Ovary (tissue), 9 donors: ENCODE measurements around the gene WDR86. TPM values are rescaled to one million over a fixed set of nuclear protein-coding genes. Genes with fewer than 3 reads are reported as not detected.

ENCODE experiments used
- DNase-seq, 5 donors: peaks; one replicate each; pipeline ENCODE4 v3.0.0-alpha.2; 2019 to 2020
- H3K27ac ChIP-seq, 2 donors: fragments of 200-600 bp; one replicate each; pipeline versions ENCODE4 v1.5.1 to v1.8.0; 2019 to 2022
- H3K27me3 ChIP-seq: fragments of 200-600 bp; one replicate; pipeline ENCODE4 v1.8.0; 2022
- H3K36me3 ChIP-seq: fragments of 200-600 bp; sonication (generic); one replicate; pipeline ENCODE4 v1.5.1; 2019
- H3K4me1 ChIP-seq: one replicate; pipeline ENCODE4 v1.8.1; 2013; ENCODE audit warnings: mild to moderate bottlenecking, moderate library complexity; ENCODE audit not compliant: insufficient read depth
- H3K4me3 ChIP-seq: fragments of 200-600 bp; sonication (generic); one replicate; pipeline ENCODE4 v1.5.1; 2017
- H3K9me3 ChIP-seq, 2 donors: fragments of 200-600 bp in 1 of 2; sonication (generic) in 1 of 2; one replicate each; pipeline versions ENCODE4 v1.5.1 to v1.8.1; 2013 to 2019; ENCODE audit warnings: mild to moderate bottlenecking in 1 of 2, moderate library complexity in 1 of 2
- EP300 ChIP-seq: sonication (generic); formaldehyde crosslinking; IDR thresholded peaks from one replicate; pipeline ENCODE4 v1.6.1; 2017; ENCODE audit warnings: antibody characterized with exemption
- POLR2A ChIP-seq: fragments of 450-650 bp; IDR thresholded peaks from one replicate; pipeline ENCODE4 v1.6.1; 2017; ENCODE audit warnings: antibody characterized with exemption, mild to moderate bottlenecking, moderate library complexity
- WGBS, 3 donors: extraction: QIAGEN DNeasy Blood & Tissue Kit in 1 of 3; methylation state at CpG; one replicate each; pipeline versions ENCODE4 v1.1.5 to v1.1.7; 2013 to 2017; 5-methylcytosine and 5-hydroxymethylcytosine counted together
- intact Hi-C, 4 donors: fragments of 100-400 bp; cut with DNase I; formaldehyde crosslinking; loops; one replicate each; pipeline versions ENCODE4 v1.11.0 to v1.15.1; 2022 to 2023
- polyA plus RNA-seq, 2 donors: library from polyadenylated mRNA; stranded (reverse); fragments of 200-250 nt in 1 of 2; fragments of 350-450 nt in 1 of 2; fragmentation: Illumina TruSeq in 1 of 2; extraction: RNeasy Lipid Tissue Mini Kit (QIAGEN cat#74804) in 1 of 2; gene quantifications; one replicate each; pipeline ENCODE4 v1.2.3, GENCODE V29; 2013 to 2014
- total RNA-seq, 7 donors: library from RNA; depleted of rRNA in 2 of 7; stranded (reverse); fragments of >200 nt in 2 of 7; fragmentation: NEBNext Ultra II Directional in 3 of 7; extraction: Animal tissue kit (Norgen Biotek cat#: 25700) in 3 of 7; gene quantifications; one replicate each; pipeline versions ENCODE4 v1.1.0 to v1.2.4, GENCODE V29; 2016 to 2023
- TF ChIP-seq, protein P1 (sequence below), 3 donors: fragments of 450-650 bp in 2 of 3; fragments of 200-600 bp in 1 of 3; IDR thresholded peaks; one replicate each; pipeline versions ENCODE4 v1.5.1 to v1.8.0; 2016 to 2022; ENCODE audit warnings: antibody characterized with exemption in 3 of 3, mild to moderate bottlenecking in 1 of 3
- donor health status: DM: no; HTN: no; CAD: no; lungs with moderate emphysema.
- donor health status: DM: no; HTN: no; CAD: no.
- donor health status: Bipolar disorder and iron deficiency.
- donor health status: DM: yes; HTN: yes; CAD: no.
- donor health status: DM: no; HTN: no; CAD: no.
- donor health status: DM: yes; HTN: yes; CAD: no.

WDR86 gene
- total and polyA plus RNA-seq, 9 donors: 0.77 to 43.4 (median 11.1) TPM

DNA sequence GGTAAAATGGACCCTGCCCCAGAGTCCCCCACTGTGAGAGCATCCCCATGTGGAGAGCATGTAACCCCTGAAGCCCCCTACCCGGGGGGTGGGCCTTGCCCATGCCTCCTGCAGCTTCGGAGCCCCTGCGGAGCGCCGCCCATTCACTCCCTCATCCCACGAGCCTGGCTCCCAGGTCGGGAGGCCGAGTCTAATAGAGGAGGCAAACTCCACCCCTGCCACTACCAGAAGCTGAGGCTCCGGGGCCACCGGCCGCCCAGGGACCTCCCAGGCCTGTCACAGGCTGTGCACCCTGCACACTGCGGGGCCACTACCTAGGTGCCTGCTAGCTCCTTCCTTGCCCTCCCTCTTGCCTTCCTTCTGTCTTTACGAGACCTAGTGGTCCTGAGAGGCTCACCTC is 17.4 kb downstream of the WDR86 start:
- DNase-seq: no peak

DNA sequence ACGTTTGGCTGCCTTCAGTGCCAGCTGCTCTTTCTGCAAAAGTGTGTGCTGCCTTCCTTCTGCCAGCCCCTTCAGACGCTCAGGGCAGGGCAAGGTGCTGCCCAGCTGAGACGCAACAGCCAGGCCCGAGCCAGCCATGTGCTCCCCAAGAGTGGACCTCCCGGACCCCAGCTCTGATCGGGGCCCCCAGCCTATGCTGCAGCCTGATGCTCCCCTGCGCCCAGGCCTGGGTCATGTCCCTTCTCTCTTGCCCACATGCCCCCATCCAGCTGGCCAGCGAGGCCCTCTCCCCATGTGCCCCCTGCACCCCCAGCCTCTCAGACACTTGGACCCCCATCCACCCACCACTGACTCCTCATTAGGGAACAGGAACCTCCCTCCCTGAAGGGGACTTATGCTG is 17.8 kb downstream of the WDR86 start:
- TF ChIP-seq, protein P1, sequence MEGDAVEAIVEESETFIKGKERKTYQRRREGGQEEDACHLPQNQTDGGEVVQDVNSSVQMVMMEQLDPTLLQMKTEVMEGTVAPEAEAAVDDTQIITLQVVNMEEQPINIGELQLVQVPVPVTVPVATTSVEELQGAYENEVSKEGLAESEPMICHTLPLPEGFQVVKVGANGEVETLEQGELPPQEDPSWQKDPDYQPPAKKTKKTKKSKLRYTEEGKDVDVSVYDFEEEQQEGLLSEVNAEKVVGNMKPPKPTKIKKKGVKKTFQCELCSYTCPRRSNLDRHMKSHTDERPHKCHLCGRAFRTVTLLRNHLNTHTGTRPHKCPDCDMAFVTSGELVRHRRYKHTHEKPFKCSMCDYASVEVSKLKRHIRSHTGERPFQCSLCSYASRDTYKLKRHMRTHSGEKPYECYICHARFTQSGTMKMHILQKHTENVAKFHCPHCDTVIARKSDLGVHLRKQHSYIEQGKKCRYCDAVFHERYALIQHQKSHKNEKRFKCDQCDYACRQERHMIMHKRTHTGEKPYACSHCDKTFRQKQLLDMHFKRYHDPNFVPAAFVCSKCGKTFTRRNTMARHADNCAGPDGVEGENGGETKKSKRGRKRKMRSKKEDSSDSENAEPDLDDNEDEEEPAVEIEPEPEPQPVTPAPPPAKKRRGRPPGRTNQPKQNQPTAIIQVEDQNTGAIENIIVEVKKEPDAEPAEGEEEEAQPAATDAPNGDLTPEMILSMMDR (IDR thresholded peaks at IDR 0.05): no peak
- TF ChIP-seq EP300 (no peak), POLR2A (no peak)
- no peak for DNase-seq
- no peaks in the 10 kb centered on the region for H3K4me1 ChIP-seq
- H3K36me3 ChIP-seq: no peaks in the 10 kb centered on the region
- no peaks in the 10 kb centered on the region for H3K27me3 ChIP-seq
- 88 to 99% (median 90%) methylated on average over 8 of the region's 8 CpGs for WGBS, 3 donors
- no peak overlapping the region for H3K4me3 ChIP-seq
- intact Hi-C loops: no loop called here
- no peaks in the 10 kb centered on the region for H3K9me3 ChIP-seq
- no peak overlapping the region for H3K27ac ChIP-seq

More for the DNA sequence above, 17.4 kb downstream of the WDR86 start:
- intact Hi-C loops: no loop called here
- Histone ChIP-seq H3K4me3 (no peak overlapping the region), H3K27ac (no peak overlapping the region), H3K9me3 (no peaks in the 10 kb centered on the region), H3K36me3 (no peaks in the 10 kb centered on the region), H3K27me3 (no peaks in the 10 kb centered on the region), H3K4me1 (no peaks in the 10 kb centered on the region)
- no peak for TF ChIP-seq POLR2A
- TF ChIP-seq EP300: no peak
- TF ChIP-seq, protein P1 (IDR thresholded peaks at IDR 0.05): no peak
- WGBS, 3 donors: 83 to 90% (median 89%) methylated on average over 13 of the region's 13 CpGs

DNA sequence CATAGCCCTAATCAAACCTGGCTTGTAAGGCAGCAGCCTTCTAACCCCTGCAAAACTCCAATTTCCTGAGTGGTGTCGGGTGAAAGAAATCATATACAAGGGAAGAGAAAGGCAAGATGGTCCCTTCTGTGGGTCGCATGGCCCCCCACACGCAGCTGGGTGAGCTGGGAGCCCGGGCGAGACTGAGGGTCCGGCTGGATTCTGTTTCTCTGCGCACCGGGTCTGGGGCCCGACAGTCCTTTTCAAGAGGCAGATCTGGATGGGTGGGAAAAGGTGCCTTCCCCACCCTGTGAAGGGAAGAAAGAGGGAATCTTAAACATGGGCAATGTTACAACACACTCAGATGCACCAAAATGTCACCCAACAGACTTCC is 18.5 kb downstream of the WDR86 start:
- Histone ChIP-seq H3K4me1 (no peaks in the 10 kb centered on the region), H3K4me3 (no peak overlapping the region), H3K9me3 (no peaks in the 10 kb centered on the region), H3K36me3 (no peaks in the 10 kb centered on the region), H3K27ac (no peak overlapping the region), H3K27me3 (no peaks in the 10 kb centered on the region)
- DNase-seq: no peak
- 89 to 96% (median 95%) methylated on average over 9 of the region's 9 CpGs for WGBS, 3 donors
- intact Hi-C loops: no loop called here
- no peak for TF ChIP-seq EP300
- TF ChIP-seq, protein P1 (IDR thresholded peaks at IDR 0.05): no peak
- no peak for TF ChIP-seq POLR2A

DNA sequence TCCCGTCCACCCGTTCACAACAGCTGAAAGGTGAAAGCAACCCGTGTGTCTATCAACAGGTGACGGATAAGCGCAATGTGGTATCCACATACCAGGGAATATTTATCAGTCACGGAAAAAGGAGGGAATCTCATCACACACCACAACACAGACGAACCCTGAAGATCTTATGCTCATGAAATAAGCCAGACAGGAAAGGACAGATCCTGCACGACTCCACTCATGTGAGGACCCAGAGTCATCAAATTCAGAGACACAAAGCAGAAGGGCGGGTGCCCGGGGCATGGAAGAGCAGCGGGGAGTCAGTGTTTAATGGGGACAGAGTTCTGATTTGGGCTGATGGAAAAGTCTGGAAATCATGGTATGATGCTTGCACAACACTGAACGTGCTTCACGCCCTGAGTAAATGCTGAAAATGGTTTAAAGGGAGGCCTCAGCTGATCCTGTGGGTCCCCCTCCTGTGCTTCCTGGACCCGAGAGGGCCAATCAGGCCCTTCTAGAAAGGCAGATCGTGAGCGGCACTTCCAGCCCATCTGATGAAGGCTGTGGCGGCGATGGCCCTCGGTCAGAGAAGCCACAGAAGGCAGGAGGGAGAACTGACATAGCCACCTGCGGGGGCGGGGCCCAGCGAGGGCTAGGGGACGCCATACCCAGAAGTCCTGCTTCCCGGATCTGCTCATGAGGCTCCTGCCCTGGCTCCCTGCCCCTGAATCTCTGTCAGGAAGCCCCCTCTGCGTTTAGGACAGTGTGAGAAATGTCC is 19.1 kb downstream of the WDR86 start:
- no peak overlapping the region for H3K4me3 ChIP-seq
- H3K27me3 ChIP-seq: no peaks in the 10 kb centered on the region
- DNase-seq: no peak
- 86 to 90% (median 89%) methylated on average over 25 of the region's 25 CpGs for WGBS, 3 donors
- no peak overlapping the region for H3K27ac ChIP-seq
- no peaks in the 10 kb centered on the region for H3K36me3 ChIP-seq
- TF ChIP-seq, protein P1 (IDR thresholded peaks at IDR 0.05): no peak
- TF ChIP-seq POLR2A: no peak
- intact Hi-C loops: no loop called here
- no peaks in the 10 kb centered on the region for H3K9me3 ChIP-seq
- no peaks in the 10 kb centered on the region for H3K4me1 ChIP-seq
